Stimulated activated CD4-positive, alpha-beta T cell treated with anti-CD3 and anti-CD28 coated beads, Interleukin-1b, Interleukin-23, amount 100 ng/mL, for 1 hour (primary cell): Measurements from ENCODE around the gene GPR63.

Experiments
- DNase-seq, 2 donors: peaks; one replicate each; pipeline ENCODE4 v3.0.0-alpha.2; 2020; ENCODE audit warnings: low read depth in 2 of 2

GPR63 gene

GRCh38 chr6:96821034-96821433 lies 16.2 kb downstream of the GPR63 start:
- no peak for DNase-seq

GRCh38 chr6:96816301-96816817 lies 20.9 kb downstream of the GPR63 start:
- DNase-seq: no peak

DNA sequence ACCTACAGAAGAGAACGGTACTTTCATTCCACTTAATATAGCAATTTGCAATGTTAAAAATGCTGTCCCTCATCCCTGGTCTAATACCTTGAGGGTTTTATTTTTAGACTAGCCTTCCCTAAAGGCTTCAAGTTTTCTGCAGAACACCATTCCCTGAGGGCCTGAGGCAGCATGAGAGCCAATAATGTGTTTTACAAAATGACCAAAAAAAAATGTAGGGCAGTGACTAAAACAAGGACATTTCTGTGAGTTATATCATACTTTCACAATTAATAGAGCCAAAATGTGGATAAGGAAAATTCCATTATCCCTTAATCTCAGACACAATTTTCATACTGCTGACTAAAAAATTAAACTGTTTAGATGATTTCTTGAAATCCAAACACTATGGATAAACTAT lies 22.7 kb downstream of the GPR63 start:
- no peak for DNase-seq

DNA sequence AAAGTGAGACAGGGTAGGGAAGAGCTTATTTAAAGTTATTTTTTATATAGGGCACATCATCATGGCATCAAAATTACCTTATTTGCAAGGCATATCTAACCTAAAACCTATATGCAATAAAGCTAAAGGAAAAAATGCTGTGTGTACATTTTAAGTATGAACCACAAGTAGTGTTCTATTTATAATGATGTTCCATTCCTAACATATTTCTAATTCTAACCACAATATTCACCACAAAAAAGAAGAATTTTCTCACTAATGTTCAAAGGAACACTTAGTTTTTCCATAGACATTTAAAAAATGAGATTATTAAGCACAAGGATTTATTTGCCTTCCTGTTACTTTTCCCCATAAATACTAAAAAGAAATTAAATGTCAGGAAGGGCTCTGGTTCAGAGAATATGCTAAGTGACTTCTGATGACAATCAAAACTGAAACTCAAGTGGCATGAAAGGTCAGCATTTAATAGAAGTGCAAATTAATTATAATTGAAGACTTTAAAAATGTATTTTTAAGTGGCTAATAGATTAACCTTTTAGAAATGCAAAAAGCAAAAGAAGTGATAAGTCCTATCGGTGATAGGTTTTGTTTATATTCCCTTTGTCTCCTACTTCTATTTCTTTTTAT lies 25.1 kb downstream of the GPR63 start:
- no peak for DNase-seq

GRCh38 chr6:96811670-96812069 lies 25.6 kb downstream of the GPR63 start:
- no peak for DNase-seq

GRCh38 chr6:96811136-96811535 lies 26.1 kb downstream of the GPR63 start:
- no peak for DNase-seq

GRCh38 chr6:96809119-96809518 lies 28.2 kb downstream of the GPR63 start:
- DNase-seq: no peak

DNA sequence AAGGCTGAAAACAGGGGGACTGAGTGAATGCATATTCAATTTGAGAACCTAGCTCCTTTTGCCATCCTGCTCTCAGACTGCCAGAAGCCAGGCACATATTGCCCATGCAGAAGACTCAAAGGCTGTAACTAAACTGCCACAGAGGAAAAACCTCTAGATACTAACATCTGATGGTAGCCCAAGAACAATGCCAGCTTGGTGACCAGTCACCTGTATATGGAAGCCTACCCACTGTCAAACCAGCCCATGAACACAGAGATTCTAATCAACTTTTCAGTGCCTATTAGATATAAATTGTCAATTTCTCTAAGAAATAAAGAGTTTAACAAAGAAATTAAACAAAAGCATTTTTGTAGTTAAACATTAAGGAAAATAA lies 34.2 kb downstream of the GPR63 start:
- DNase-seq: no peak

- no peak for DNase-seq
Observed at GRCh38 chr6:96795481-96795880, 41.8 kb downstream of the GPR63 start.

GRCh38 chr6:96794980-96795379 lies 42.3 kb downstream of the GPR63 start:
- no peak for DNase-seq

DNA sequence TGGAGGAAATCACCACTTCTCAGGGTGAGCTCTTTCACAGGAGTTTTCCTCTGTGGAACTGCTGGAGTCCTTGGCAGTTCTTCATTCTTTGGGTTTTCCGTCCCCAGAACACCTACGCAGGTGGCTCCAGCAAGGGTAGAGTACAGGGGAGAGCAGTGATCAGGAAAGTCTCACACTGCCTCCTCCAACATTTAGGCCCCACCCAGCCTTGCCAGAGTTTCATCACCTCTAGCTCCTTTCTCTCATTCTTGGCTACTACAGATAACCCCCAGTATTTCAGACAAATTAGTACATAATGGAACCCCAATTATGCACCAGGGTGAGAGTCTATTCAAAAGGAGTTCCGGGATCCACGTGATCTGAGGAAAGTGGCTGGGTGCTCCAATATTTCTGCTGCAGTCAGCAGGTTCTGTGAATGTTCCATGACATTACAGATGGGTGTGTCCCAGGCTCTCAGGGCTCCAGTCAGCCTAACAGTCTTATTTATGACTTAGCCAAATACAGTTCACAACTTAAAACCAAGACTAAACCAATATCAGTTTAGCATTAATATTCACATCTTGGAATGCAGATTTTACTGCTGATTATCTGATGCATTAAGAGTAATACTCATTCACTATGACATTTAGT lies 44.6 kb downstream of the GPR63 start:
- no peak for DNase-seq

DNA sequence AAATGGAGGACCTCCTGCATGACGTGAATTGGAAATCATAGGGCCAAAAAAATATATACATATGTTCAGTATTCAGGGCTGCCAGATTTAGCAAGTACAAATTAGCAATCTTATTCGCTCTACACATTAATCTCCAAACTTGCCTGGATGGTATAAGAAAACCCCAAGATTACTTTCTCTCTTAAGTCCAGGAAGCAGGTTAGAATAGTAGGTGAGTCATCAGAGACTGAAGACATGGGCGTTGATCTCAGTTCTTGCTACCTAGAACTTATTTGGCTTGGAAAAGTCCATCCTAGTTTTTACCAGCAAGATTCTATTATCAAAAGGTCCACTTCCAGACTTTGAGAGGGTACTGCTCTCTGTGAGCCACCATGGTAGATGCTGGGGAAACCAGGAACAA lies 47.4 kb downstream of the GPR63 start:
- no peak for DNase-seq

DNA sequence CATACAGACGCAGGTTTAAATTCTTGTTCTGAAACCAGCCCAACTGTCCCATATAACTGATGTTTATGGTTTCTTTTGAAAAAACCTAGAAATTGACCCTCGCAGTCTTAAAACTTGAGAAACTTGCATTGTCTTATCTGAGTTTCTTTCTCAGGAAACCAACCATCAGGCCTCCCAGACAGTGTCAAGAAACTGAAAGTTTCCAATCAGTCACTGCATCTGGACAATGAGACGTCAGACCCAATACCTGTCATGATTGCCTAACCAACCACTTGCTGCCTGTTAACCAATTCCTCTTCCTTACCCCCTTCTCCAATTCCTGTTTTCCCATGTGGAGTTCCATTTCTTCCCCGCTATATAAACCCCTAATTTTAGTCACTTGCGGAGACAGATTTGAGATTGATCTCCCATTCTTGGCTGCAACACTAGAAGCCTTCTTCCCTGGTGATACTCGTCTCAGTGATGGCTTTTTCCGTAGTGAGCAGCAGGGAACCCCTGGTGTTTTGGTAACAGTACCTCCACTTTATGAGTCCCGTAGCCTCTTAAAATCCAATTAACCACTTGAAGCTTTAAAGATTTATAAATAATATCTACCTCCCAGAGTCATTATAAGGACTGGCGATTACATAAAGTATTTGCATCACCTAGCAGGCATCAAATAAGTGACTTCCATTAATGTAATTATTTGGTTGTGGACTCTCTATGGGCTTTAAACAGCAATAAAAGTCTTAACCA lies 49.3 kb downstream of the GPR63 start:
- DNase-seq: no peak

- DNase-seq: no peak
Observed at GRCh38 chr6:96786336-96786735, 50.9 kb downstream of the GPR63 start.

GRCh38 chr6:96784650-96785049 lies 52.6 kb downstream of the GPR63 start:
- DNase-seq: no peak

DNA sequence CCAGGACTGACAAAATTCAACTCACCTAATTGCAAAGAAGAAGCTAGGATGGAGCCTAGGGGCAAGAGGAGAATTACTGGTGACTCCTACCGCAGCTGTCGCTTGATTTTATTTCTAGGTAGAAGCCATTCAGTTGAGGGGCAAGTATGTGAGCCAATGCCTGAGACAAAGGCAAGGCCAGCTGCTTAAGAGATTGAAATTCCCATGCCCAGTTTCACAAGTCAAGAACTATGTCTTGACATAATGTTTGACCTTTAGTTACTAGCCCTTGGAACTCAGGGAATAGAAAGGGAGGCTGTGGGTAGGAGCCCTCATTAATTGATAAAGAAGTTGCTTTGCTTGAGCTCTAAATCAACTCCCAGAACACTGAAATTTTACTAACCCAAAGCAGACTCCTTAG lies 54.0 kb downstream of the GPR63 start:
- no peak for DNase-seq

- DNase-seq: no peak
Observed at GRCh38 chr6:96781557-96781956, 55.7 kb downstream of the GPR63 start.

DNA sequence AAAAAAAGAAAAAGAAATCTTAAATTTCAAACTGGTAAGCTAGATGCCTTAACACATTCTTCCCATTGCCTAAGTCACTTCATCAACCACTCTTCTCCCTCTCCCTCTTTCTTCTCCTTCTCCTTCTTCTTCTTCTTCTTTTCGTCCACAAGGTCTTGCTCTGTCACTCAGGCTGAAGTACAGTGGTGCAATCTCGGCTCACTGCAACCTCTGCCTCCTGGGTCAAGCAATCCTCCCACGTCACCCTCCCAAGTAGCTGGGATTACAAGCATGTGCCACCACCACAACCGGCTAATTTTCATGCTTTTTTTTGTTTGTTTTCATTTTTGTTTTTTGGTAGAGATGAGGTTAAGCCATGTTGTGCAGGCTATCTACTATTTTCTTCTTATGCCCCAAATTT lies 60.2 kb downstream of the GPR63 start:
- DNase-seq: no peak

- DNase-seq: no peak
Observed at GRCh38 chr6:96775727-96776400, 61.4 kb downstream of the GPR63 start.

DNA sequence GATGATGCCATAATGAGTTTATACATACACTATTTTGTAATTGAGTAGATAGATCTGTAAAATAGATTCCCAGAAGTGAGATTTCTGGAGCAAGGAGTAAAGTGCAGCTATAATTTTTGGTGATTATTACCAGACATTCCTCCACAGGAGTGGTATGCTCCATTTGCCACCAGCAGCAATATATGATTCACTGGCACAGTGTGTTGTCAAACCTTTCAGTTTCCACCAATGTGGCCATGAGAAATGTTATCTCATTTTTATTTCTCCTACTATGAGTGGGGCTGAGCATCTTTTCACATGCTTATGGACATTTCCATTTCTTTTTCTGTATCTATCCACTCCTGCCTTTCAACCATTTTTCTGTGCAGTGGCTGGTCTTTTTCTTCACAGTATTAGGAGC lies 70.5 kb downstream of the GPR63 start:
- DNase-seq: no peak

DNA sequence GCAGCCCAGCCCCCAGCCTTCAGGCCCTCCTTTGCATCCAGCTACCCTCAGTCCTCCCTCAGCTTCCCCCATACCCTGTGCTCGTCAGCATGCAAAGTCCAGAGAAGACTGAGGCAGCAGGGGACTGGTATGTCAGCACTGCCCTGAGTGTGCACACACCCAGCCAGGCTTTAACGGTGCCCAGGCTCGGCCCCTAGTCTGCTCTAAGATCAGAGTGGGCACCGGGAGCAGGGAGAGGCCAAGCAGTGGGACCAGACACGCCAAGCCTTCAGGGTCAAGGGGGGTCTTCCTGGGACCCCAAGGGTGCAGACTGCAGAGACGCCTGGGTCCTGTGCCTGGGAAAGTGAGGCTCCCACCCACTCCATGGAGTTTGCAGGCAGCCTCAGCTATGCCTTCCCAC lies 74.7 kb downstream of the GPR63 start:
- DNase-seq: no peak

- no peak for DNase-seq
Observed at GRCh38 chr6:96761794-96762193, 75.5 kb downstream of the GPR63 start.
